Astrocyte of the spinal cord (primary cell): ENCODE results near the gene C6orf141.
A peak's percentile ranks its signal among the peaks of the same experiment; 100 is the strongest.

Experiments
- DNase-seq: peaks from one replicate; pipeline ENCODE4 v3.0.0; 2011; ENCODE audit warnings: low read depth, low spot score
- H3K4me3 ChIP-seq: 2 replicates; pipeline ENCODE4 v1.5.1; 2011; ENCODE audit warnings: low read depth, mild to moderate bottlenecking, low read length, moderate library complexity
- in situ Hi-C: cut with HindIII; loops from 2 replicates; pipeline ENCODE4 v1.10.0; 2017; ENCODE audit warnings: low sequenced_read_pairs
- TF ChIP-seq, protein P1 (sequence below): IDR thresholded peaks from 2 replicates; pipeline ENCODE4 v1.5.1; 2012; ENCODE audit warnings: low read depth, mild to moderate bottlenecking, low read length, inconsistent platforms

C6orf141 gene

DNA sequence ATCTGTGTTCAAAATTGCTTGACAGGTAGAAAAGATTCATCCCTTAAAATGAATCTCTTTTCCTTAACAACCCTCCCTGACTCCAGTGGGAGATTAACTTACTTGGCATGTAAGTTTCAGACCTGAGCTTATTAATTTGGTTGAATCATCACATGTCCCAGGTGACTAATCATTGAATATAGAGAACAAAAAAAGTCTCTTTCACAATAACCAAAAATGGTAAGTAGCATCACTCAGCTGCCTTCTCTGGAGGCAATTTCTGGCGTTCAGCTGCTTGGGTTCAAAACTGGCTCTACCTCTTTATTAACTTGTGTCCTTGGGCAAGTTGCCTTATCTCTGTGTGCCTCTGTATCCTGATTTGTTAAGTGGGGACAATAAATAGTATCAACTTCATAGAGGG lies 2.9 kb downstream of the C6orf141 start:
- in situ Hi-C loops, result no loop called here
- DNase-seq, result peak; percentile 42
- TF ChIP-seq, protein P1, sequence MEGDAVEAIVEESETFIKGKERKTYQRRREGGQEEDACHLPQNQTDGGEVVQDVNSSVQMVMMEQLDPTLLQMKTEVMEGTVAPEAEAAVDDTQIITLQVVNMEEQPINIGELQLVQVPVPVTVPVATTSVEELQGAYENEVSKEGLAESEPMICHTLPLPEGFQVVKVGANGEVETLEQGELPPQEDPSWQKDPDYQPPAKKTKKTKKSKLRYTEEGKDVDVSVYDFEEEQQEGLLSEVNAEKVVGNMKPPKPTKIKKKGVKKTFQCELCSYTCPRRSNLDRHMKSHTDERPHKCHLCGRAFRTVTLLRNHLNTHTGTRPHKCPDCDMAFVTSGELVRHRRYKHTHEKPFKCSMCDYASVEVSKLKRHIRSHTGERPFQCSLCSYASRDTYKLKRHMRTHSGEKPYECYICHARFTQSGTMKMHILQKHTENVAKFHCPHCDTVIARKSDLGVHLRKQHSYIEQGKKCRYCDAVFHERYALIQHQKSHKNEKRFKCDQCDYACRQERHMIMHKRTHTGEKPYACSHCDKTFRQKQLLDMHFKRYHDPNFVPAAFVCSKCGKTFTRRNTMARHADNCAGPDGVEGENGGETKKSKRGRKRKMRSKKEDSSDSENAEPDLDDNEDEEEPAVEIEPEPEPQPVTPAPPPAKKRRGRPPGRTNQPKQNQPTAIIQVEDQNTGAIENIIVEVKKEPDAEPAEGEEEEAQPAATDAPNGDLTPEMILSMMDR, result no peak
- H3K4me3 ChIP-seq, result no peak overlapping the region

DNA sequence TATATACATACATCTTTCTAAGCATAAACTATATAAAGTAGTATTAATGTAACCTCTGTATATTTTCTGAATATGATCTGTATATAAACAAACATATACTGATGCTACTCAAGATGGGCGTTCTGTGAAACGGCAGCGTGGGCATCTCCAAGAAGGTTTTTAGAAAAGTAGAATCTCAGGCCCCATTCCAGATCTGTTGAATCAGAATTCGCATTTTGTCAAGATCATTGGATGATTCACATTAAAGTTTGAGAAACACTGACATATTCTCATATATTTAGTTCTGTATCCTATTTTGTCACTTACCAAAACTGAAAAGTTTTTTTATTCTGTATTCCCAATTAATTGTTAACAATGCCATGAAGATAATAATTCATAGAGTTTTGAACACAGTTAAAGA lies 5.5 kb downstream of the C6orf141 start:
- no peak overlapping the region for H3K4me3 ChIP-seq
- in situ Hi-C loops, result no loop called here
- TF ChIP-seq, protein P1, result no peak
- no peak for DNase-seq

DNA sequence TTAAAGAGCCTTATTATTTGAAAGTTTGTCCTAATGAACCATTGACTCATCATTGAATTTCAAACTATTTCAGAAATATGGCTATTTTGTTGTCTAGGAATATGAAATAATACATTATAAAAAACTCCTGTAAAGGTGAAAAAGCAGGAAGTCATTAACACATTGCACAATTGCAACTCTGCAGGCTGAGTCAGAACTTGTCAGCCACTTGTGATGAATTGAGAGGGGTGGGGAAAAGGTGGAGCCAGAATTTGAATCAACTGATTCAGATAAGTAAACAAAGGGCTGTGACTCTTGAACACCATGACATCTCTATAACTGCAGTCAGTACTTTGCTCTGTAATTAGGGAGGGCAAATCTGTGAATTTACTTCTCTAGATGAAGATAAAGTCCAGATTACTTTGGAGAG lies 6.0 kb downstream of the C6orf141 start:
- no peak overlapping the region for H3K4me3 ChIP-seq
- peak; percentile 64 for DNase-seq
- TF ChIP-seq, protein P1, result no peak
- in situ Hi-C loops, result no loop called here

DNA sequence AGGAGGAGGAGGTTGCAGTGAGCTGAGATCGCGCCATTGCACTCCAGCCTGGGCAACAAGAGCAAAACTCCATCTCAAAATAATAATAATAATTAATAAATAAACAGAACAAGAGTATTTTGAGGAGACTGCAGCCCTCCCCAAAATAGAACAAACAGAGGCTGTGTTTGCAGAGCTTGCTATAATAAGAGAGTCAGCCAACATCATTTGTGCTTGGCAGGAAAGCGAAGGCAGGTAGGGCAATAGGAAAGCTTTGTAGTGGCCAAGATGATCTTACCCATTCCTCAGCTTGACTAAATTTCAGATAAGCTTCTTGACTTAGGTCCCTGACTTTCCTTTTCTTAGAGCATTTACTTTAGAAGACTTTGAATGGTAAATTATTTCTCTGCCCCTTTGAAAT lies 6.7 kb downstream of the C6orf141 start:
- no peak overlapping the region for H3K4me3 ChIP-seq
- TF ChIP-seq, protein P1, result no peak
- in situ Hi-C loops, result no loop called here

DNA sequence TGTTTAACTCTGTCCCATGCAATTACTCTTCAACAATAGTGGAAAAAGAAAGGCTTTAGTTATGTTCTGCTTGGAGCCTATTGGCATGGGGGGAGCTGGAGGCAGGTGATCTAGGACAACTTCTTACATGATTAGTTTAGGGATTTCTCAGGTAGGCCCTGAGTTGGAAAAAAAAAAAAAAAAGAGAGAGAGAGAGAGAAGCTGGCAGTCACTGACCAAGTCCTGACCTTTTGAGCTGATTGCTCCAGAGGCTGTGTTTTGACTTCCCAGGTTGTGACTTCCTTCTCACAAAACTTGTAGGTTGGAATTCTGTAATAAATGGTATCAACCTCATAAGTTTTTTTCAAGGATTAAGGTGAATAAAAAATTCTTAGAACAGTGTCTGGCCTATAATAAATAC lies 7.8 kb downstream of the C6orf141 start:
- DNase-seq, result no peak
- in situ Hi-C loops, result no loop called here
- TF ChIP-seq, protein P1, result no peak
- H3K4me3 ChIP-seq, result no peak overlapping the region

More for the DNA sequence above, 6.7 kb downstream of the C6orf141 start:
- DNase-seq, result no peak

DNA sequence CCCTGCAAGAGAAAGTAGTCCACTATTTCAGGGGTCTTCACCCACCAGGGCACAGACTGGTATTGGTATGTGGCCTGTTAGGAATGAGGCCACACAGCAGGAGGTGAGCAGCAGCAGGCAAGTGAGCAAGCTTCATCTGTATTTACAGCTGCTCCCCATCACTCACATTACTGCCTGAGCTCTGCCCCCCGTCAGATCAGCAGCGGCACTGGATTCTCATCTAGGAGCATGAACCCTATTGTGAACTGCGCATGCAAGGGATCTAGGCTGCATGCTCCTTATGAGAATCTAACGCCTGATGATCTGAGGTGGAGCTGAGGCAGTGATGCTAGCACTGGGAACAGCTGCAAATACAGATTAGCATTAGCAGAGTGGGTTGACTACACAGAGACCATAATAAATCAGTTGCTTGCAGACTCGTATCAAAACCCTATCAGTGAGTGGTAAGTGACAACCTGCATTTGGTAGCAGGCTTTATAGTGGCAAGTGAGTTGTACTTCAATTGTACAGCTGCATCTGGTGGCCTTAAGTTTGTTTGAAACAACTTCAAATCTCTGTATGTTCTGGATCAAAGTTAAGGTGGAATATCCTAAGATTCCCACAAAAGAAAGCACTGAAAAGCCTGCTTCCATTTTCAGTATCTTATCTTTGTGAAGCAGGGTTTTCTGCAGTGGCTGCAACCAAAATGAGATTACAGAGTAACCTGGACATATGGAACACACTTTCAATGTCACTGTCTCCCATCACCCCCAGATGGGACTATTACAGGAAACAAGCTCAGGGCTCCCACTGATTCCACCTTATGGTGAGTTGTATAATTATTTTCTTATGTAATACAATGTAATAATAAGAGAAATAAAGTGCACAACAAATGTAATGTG lies 12.8 kb downstream of the C6orf141 start:
- TF ChIP-seq, protein P1, result no peak
- in situ Hi-C loops, result no loop called here
- H3K4me3 ChIP-seq, result no peak overlapping the region
- DNase-seq, result no peak
